HepG2 (cell line): ENCODE results near the gene C4orf33. TPM values are rescaled to one million over a fixed set of nuclear protein-coding genes. Genes with fewer than 3 reads are reported as not detected.
A peak's percentile ranks its signal among the peaks of the same experiment; 100 is the strongest.

Experiments used
- ATAC-seq: fragments of 200-7000 bp; cut with Tn5 transposase; 3 replicates; pipeline ENCODE4 v1.9.1; 2020; ENCODE audit warnings: mild to moderate bottlenecking, moderate library complexity
- BruUV-seq: library from RNA; stranded (reverse); fragments of 400-500 nt; replicated peaks from 2 replicates; lab custom pipeline; 2021; lab: Mats Ljungman, UMichigan
- CTCF ChIA-PET: fragments of 300-600 bp; formaldehyde crosslinking; extraction: SDS; loops from one replicate; lab custom pipeline; 2021; ENCODE audit warnings: low total read pairs, inconsistent platforms, low intra/inter-chr PET ratio; lab: Yijun Ruan, JAX
- POLR2A ChIA-PET: fragments of 350-600 bp; sonication (Branson Sonifier 250); formaldehyde crosslinking; loops from one replicate; lab custom pipeline; 2020; ENCODE audit warnings: antibody characterized with exemption, inconsistent platforms; lab: Yijun Ruan, JAX
- DNase-seq: peaks from one replicate; pipeline ENCODE4 v3.0.0-alpha.2; 2015; ENCODE audit warnings: low spot score
- FAIRE-seq: peaks from 3 replicates; lab custom pipeline; 2011; peaks lifted over from hg19 to GRCh38; lab: Jason Lieb, UNC
- H2AFZ ChIP-seq: one replicate; pipeline ENCODE4 v1.6.1; 2011; ENCODE audit warnings: low read length, inconsistent platforms
- H3K27ac ChIP-seq: fragments of 300-600 bp; 3 replicates; pipeline ENCODE4 v1.8.0; 2011; ENCODE audit warnings: mixed run types, mild to moderate bottlenecking, mixed read lengths, low read length, inconsistent platforms; ENCODE audit not compliant: insufficient read depth; ENCODE audit errors: extremely low read length
- H3K27me3 ChIP-seq, 2 experiments: fragments of 200-600 bp in 1 of 2; 2 replicates in 1 of 2; 3 replicates in 1 of 2; pipeline versions ENCODE4 v1.6.0 to v1.8.0; 2011; ENCODE audit warnings: low read length in 2 of 2, mild to moderate bottlenecking in 2 of 2, moderate library complexity in 2 of 2, inconsistent platforms in 1 of 2; ENCODE audit not compliant: insufficient read depth in 2 of 2, control insufficient read depth in 1 of 2
- H3K36me3 ChIP-seq, 2 experiments: fragments of 200-600 bp in 1 of 2; replicated peaks in 1 of 2; 2 replicates in 1 of 2; 3 replicates in 1 of 2; pipeline versions ENCODE4 v1.5.1 to v1.8.0; 2011; ENCODE audit warnings: low read length in 2 of 2, inconsistent platforms in 1 of 2; ENCODE audit not compliant: insufficient read depth in 2 of 2, control insufficient read depth in 1 of 2
- H3K4me1 ChIP-seq: 2 replicates; pipeline ENCODE4 v1.5.1; 2012; ENCODE audit warnings: low read length, inconsistent platforms; ENCODE audit not compliant: insufficient read depth
- H3K4me2 ChIP-seq: 2 replicates; pipeline ENCODE4 v1.6.0; 2011; ENCODE audit warnings: low read depth, low read length, inconsistent platforms
- H3K4me3 ChIP-seq, 3 experiments: fragments of 200-600 bp in 1 of 3; sonication (generic), shearing (Covaris generic) in 1 of 3; replicated peaks in 1 of 3; 2 replicates each; pipeline ENCODE4 v1.5.1; 2011 to 2016; ENCODE audit warnings: low read length in 3 of 3, inconsistent platforms in 2 of 3, low read depth in 2 of 3, mild to moderate bottlenecking in 2 of 3, control low read depth in 1 of 3, mixed read lengths in 1 of 3; ENCODE audit not compliant: insufficient read depth in 1 of 3
- H3K79me2 ChIP-seq: one replicate; pipeline ENCODE4 v1.6.1; 2011; ENCODE audit warnings: low read length, inconsistent platforms; ENCODE audit not compliant: insufficient read depth
- H3K9ac ChIP-seq: 2 replicates; pipeline ENCODE4 v1.6.0; 2011; ENCODE audit warnings: mild to moderate bottlenecking, low read depth, low read length, inconsistent platforms; ENCODE audit not compliant: insufficient read depth
- H3K9me3 ChIP-seq: 2 replicates; pipeline ENCODE4 v1.5.1; 2012; ENCODE audit warnings: mild to moderate bottlenecking, low read length
- H4K20me1 ChIP-seq: 2 replicates; pipeline ENCODE4 v1.6.0; 2011; ENCODE audit warnings: inconsistent platforms, mild to moderate bottlenecking, low read length, moderate library complexity; ENCODE audit not compliant: insufficient read depth
- CEBPB ChIP-seq: IDR thresholded peaks from 2 replicates; pipeline ENCODE4 v1.6.1; 2011; ENCODE audit warnings: low read depth, low read length, improper control_type of control experiment, borderline replicate concordance
- FOXM1 ChIP-seq: sonication (generic); formaldehyde crosslinking; IDR thresholded peaks from 2 replicates; pipeline ENCODE4 v1.5.0; 2020; ENCODE audit warnings: missing genetic modification reagents
- HCFC1 ChIP-seq: fragments of 150-350 bp; IDR thresholded peaks from 2 replicates; pipeline ENCODE4 v1.6.1; 2014; ENCODE audit warnings: low read depth, low read length
- KAT2B ChIP-seq: fragments of 150-350 bp; IDR thresholded peaks from 2 replicates; pipeline ENCODE4 v1.6.1; 2014; ENCODE audit warnings: low read depth, low read length, borderline replicate concordance
- MEF2D ChIP-seq: sonication (generic); formaldehyde crosslinking; IDR thresholded peaks from 2 replicates; pipeline ENCODE4 v1.5.1; 2020; ENCODE audit warnings: mild to moderate bottlenecking, missing genetic modification reagents
- MTA3 ChIP-seq: sonication (generic); formaldehyde crosslinking; IDR thresholded peaks from 2 replicates; pipeline ENCODE4 v1.4.0; 2020; ENCODE audit warnings: missing genetic modification reagents
- NFE2L2 ChIP-seq: fragments of 150-350 bp; IDR thresholded peaks from 2 replicates; pipeline ENCODE4 v1.6.1; 2014; ENCODE audit warnings: low read length
- SPEN ChIP-seq: sonication (generic); formaldehyde crosslinking; IDR thresholded peaks from 2 replicates; pipeline ENCODE4 v1.5.1; 2020; ENCODE audit warnings: low read depth, mild to moderate bottlenecking, missing genetic modification reagents
- TCF12 ChIP-seq, 2 experiments: fragments of 450-650 bp in 1 of 2; sonication (generic) in 1 of 2; formaldehyde crosslinking in 1 of 2; IDR thresholded peaks; 2 replicates each; pipeline versions ENCODE4 v1.6.1 to v1.8.0; 2017 to 2022; ENCODE audit warnings: antibody characterized with exemption in 1 of 2, mild to moderate bottlenecking in 1 of 2, missing genetic modification reagents in 1 of 2, moderate library complexity in 1 of 2
- ZBTB8A ChIP-seq: sonication (generic); formaldehyde crosslinking; IDR thresholded peaks from 2 replicates; pipeline ENCODE4 v1.4.0; 2020; ENCODE audit warnings: mild to moderate bottlenecking, low read depth, missing genetic modification reagents, borderline replicate concordance
- ZNF773 ChIP-seq: sonication (generic); formaldehyde crosslinking; IDR thresholded peaks from 2 replicates; pipeline ENCODE4 v1.4.0; 2020; ENCODE audit warnings: missing genetic modification reagents, borderline replicate concordance
- WGBS: methylation state at CpG from one replicate; pipeline ENCODE4 v1.1.6; 2017; ENCODE audit warnings: low lambda C conversion rate; 5-methylcytosine and 5-hydroxymethylcytosine counted together
- in situ Hi-C: cut with HindIII; loops from 2 replicates; pipeline ENCODE4 v1.10.0; 2017; ENCODE audit warnings: low pct_unique_long_range_greater_than_20kb; ENCODE audit not compliant: extremely low pct_ligation_motif_present
- intact Hi-C: fragments of 100-400 bp; cut with micrococcal nuclease; formaldehyde crosslinking; loops from one replicate; pipeline ENCODE4 v1.10.0; 2022; ENCODE audit not compliant: unreplicated experiment
- polyA plus RNA-seq, 8 experiments: library from polyadenylated mRNA; depleted of rRNA in 3 of 8; stranded (reverse) in 7 of 8; unstranded in 1 of 8; fragments of >200 nt; fragmentation: Illumina TruSeq in 4 of 8; extraction: Trizol in 4 of 8; gene quantifications; 2 replicates each; pipeline versions ENCODE4 v1.2.1 to v1.2.3, GENCODE V29; 2011 to 2016; ENCODE audit warnings: low read depth in 4 of 8, missing spikeins in 1 of 8, mixed read lengths in 1 of 8; ENCODE audit not compliant: insufficient read depth in 1 of 8
- total RNA-seq, 5 experiments: library from RNA; depleted of rRNA; stranded (reverse); fragments of >200 nt; fragmentation: Illumina TruSeq; extraction: Trizol; gene quantifications; 2 replicates each; pipeline ENCODE4 v1.2.3, GENCODE V29; 2016; ENCODE audit warnings: low read depth in 1 of 5
- TF ChIP-seq, protein P1 (sequence below): sonication (generic); formaldehyde crosslinking; IDR thresholded peaks from 2 replicates; pipeline ENCODE4 v1.4.0; 2020; ENCODE audit warnings: missing genetic modification reagents
- TF ChIP-seq, protein P2 (sequence below): sonication (generic); formaldehyde crosslinking; IDR thresholded peaks from 2 replicates; pipeline ENCODE4 v1.5.1; 2020; ENCODE audit warnings: mild to moderate bottlenecking, missing genetic modification reagents

The C4orf33 gene
- total and polyA plus RNA-seq, 2 of the 13 experiments (the other 11 are each of a cell fraction or from before 2014, with no cell fraction given) = 2.8 to 3.3 TPM

DNA sequence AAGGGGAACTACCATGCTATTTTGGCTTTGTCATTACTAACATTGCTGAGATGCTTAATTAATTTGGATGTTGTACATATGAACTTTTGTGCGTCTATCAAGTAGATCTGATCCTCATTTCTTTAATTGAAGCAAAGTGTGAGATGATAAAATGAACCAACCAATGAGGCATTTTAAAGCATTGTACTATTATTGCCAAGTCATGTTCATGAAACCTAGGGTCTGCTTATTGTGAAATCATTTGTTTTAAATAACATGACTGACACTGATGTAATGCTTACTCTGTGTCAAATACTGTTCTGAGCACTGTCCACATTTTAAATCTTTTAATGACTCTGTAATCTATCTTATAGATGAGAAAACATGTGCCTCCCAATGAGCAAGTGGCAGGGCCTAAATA, 57.7 kb downstream of the C4orf33 start:
- Histone ChIP-seq H2AFZ (no peak overlapping the region), H3K36me3 (no peaks in the 10 kb centered on the region), H3K4me2 (no peak overlapping the region), H3K27ac (no peak overlapping the region), H3K79me2 (no peaks in the 10 kb centered on the region), H3K27me3 (peaks cover 0 to 19% of the 10 kb centered on the region in 2 experiments; a peak in 2 of 5 replicates), H3K9ac (no peak overlapping the region), H3K4me1 (no peaks in the 10 kb centered on the region), H3K4me3 (no peak overlapping the region), H4K20me1 (no peaks in the 10 kb centered on the region), H3K9me3 (no peaks in the 10 kb centered on the region)
- POLR2A ChIA-PET = no interaction called here
- FAIRE-seq (no peak), DNase-seq (no peak), ATAC-seq (no peak)
- CTCF ChIA-PET = no interaction called here
- TF ChIP-seq TCF12 (IDR thresholded peaks at IDR 0.05) = no peak
- no peak for TF ChIP-seq TCF12 (CRISPR knock-in tag; IDR thresholded peaks at IDR 0.05)
- TF ChIP-seq CEBPB = peak; percentile 32; the same call in 1 of the 2 replicates
- TF ChIP-seq NFE2L2 = peak; percentile 57; the same call in 1 of the 2 replicates
- no TSS peak for BruUV-seq
- in situ Hi-C loops (no loop called here), intact Hi-C loops (no loop called here)
- 88% methylated on average over 1 of the region's 1 CpG for WGBS

DNA sequence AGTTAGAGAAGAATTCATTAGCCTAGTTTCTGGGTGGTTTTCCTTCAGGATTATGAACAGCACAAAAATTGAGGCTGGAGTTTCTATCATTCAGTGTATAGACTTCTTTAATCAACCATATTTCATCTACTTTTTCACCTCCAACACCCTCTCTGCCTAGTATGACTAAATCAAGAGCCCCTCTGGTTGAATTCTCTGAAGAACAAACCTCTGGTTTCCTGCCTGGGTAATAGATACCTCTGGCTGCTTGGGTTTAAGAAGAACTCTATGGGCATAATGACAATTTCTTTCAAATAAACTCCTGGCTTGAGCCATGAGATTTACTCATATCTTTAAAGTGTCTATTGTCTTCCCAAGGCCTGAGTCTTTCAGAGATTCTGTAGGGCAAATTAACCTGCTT, 66.5 kb downstream of the C4orf33 start:
- intact Hi-C loops = no loop called here
- CTCF ChIA-PET = no interaction called here
- no peak for DNase-seq
- no peak overlapping the region for H2AFZ ChIP-seq
- TF ChIP-seq, protein P1, sequence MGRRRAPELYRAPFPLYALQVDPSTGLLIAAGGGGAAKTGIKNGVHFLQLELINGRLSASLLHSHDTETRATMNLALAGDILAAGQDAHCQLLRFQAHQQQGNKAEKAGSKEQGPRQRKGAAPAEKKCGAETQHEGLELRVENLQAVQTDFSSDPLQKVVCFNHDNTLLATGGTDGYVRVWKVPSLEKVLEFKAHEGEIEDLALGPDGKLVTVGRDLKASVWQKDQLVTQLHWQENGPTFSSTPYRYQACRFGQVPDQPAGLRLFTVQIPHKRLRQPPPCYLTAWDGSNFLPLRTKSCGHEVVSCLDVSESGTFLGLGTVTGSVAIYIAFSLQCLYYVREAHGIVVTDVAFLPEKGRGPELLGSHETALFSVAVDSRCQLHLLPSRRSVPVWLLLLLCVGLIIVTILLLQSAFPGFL (CRISPR knock-in tag) = no peak
- TF ChIP-seq KAT2B (no peak), MEF2D (CRISPR knock-in tag) (no peak), SPEN (CRISPR knock-in tag) (no peak), ZBTB8A (CRISPR knock-in tag) (no peak), ZNF773 (no peak), FOXM1 (no peak), MTA3 (CRISPR knock-in tag) (no peak), HCFC1 (no peak)
- TF ChIP-seq, protein P2, sequence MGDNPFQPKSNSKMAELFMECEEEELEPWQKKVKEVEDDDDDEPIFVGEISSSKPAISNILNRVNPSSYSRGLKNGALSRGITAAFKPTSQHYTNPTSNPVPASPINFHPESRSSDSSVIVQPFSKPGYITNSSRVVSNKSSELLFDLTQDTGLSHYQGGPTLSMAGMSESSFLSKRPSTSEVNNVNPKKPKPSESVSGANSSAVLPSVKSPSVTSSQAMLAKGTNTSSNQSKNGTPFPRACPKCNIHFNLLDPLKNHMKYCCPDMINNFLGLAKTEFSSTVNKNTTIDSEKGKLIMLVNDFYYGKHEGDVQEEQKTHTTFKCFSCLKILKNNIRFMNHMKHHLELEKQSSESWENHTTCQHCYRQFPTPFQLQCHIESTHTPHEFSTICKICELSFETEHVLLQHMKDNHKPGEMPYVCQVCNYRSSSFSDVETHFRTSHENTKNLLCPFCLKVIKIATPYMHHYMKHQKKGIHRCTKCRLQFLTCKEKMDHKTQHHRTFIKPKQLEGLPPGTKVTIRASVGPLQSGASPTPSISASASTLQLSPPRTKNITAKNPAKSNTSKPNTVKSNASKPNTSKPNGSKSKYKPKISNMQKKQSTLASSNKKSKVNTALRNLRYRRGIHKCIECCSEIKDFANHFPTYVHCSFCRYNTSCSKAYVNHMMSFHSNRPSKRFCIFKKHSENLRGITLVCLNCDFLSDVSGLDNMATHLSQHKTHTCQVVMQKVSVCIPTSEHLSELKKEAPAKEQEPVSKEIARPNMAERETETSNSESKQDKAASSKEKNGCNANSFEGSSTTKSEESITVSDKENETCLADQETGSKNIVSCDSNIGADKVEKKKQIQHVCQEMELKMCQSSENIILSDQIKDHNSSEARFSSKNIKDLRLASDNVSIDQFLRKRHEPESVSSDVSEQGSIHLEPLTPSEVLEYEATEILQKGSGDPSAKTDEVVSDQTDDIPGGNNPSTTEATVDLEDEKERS (CRISPR knock-in tag) = no peak
- TF ChIP-seq, all 625 proteins: peak for 0
- no peak overlapping the region for H3K9ac ChIP-seq
- no TSS peak for BruUV-seq
- in situ Hi-C loops = no loop called here
- no peak overlapping the region for H3K4me3 ChIP-seq
- POLR2A ChIA-PET = no interaction called here
- H3K27ac ChIP-seq = no peak overlapping the region
- H3K79me2 ChIP-seq = no peaks in the 10 kb centered on the region
- no peak overlapping the region for H3K4me2 ChIP-seq
- no peaks in the 10 kb centered on the region for H3K36me3 ChIP-seq
- FAIRE-seq = no peak
- no peaks in the 10 kb centered on the region for H3K27me3 ChIP-seq
- H4K20me1 ChIP-seq = no peaks in the 10 kb centered on the region
- no peak for ATAC-seq
- no peaks in the 10 kb centered on the region for H3K9me3 ChIP-seq
- no peaks in the 10 kb centered on the region for H3K4me1 ChIP-seq
